BLaER1 (cell line): Measurements from ENCODE around the gene C11orf68.

Experiments
- H3K27ac ChIP-seq: shearing (Covaris generic); formaldehyde crosslinking; 2 replicates; pipeline ENCODE4 v1.8.1; 2022
- H3K27me3 ChIP-seq: shearing (Covaris generic); formaldehyde crosslinking; 2 replicates; pipeline ENCODE4 v1.8.1; 2022
- H3K36me3 ChIP-seq: shearing (Covaris generic); formaldehyde crosslinking; 2 replicates; pipeline ENCODE4 v1.8.1; 2022
- H3K4me1 ChIP-seq: shearing (Covaris generic); formaldehyde crosslinking; 2 replicates; pipeline ENCODE4 v1.8.1; 2022
- H3K4me2 ChIP-seq: shearing (Covaris generic); formaldehyde crosslinking; 2 replicates; pipeline ENCODE4 v1.8.1; 2022
- H3K4me3 ChIP-seq: shearing (Covaris generic); formaldehyde crosslinking; 2 replicates; pipeline ENCODE4 v1.8.1; 2022
- H3K9ac ChIP-seq: shearing (Covaris generic); formaldehyde crosslinking; 2 replicates; pipeline ENCODE4 v1.8.1; 2022
- H3K9me3 ChIP-seq: shearing (Covaris generic); formaldehyde crosslinking; 2 replicates; pipeline ENCODE4 v1.8.1; 2022
- H4K20me1 ChIP-seq: shearing (Covaris generic); formaldehyde crosslinking; 2 replicates; pipeline ENCODE4 v1.8.1; 2022
- Cebpa-rat ChIP-seq: shearing (Covaris generic); IDR thresholded peaks from 2 replicates; pipeline ENCODE4 v1.8.1; 2022

The C11orf68 gene

DNA sequence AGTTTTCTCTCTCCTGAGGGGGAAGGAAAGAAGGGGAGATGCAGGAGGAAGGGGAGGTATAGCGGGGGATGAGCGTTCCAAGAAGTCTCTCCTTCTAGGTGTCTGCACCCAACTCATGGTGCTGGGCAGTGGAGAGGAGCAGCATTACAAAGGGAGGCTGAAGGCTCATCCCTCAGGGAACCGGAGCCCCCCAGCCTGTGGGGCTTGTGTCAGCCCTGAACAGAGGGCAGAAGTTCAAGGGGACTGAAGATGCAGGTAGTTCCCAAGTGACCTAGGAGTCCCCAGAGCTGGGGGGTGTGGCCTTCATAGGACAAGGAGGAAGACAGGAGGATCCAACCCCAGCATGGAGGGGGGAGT is 1.8 kb downstream of the C11orf68 start:
- Histone ChIP-seq H3K9ac (no peak overlapping the region), H3K27ac (no peak overlapping the region), H3K4me2 (peak overlapping the region; percentile 96), H3K4me3 (peak overlapping the region; percentile 96; the same call in 1 of the 2 replicates), H3K4me1 (peaks cover 65% of the 10 kb centered on the region), H3K36me3 (peaks cover 17% of the 10 kb centered on the region), H3K27me3 (no peaks in the 10 kb centered on the region), H3K9me3 (no peaks in the 10 kb centered on the region), H4K20me1 (peaks cover 37% of the 10 kb centered on the region; the same call in 1 of the 2 replicates)
- no peak for TF ChIP-seq Cebpa-rat

DNA sequence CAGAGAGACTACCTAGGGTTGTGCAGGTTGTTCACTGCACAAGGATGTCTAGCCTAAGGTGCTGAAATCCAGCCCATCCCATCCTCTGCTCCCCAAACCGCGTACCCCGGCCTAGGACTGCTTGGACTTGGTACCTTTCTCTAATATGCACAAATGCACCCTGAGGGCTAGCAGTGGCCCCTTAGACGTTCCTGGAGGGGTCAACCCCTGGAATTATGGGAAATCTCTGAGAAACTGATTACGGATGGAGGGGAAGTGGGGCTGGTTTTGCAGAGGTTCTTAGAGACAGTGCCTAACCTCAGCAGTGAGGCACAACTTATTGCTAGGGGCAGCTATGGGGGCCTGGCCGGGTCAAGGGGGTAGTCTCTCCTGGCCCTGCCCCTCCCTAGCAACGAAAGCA is 2.5 kb downstream of the C11orf68 start:
- 0 out of 2 replicates have a peak overlapping the region, but pooled peaks have one; percentile 35 for H3K4me3 ChIP-seq
- H3K4me2 ChIP-seq, result peak overlapping the region; percentile 96
- peaks cover 71% of the 10 kb centered on the region for H3K4me1 ChIP-seq
- no peaks in the 10 kb centered on the region for H3K9me3 ChIP-seq
- no peak for TF ChIP-seq Cebpa-rat
- 0 out of 2 replicates have a peak overlapping the region, but pooled peaks have one; percentile 16 for H3K27ac ChIP-seq
- H4K20me1 ChIP-seq, result peaks cover 37% of the 10 kb centered on the region; the same call in 1 of the 2 replicates
- H3K9ac ChIP-seq, result 0 out of 2 replicates have a peak overlapping the region, but pooled peaks have one; percentile 42
- peaks cover 12% of the 10 kb centered on the region; the same call in 1 of the 2 replicates for H3K36me3 ChIP-seq
- H3K27me3 ChIP-seq, result no peaks in the 10 kb centered on the region

DNA sequence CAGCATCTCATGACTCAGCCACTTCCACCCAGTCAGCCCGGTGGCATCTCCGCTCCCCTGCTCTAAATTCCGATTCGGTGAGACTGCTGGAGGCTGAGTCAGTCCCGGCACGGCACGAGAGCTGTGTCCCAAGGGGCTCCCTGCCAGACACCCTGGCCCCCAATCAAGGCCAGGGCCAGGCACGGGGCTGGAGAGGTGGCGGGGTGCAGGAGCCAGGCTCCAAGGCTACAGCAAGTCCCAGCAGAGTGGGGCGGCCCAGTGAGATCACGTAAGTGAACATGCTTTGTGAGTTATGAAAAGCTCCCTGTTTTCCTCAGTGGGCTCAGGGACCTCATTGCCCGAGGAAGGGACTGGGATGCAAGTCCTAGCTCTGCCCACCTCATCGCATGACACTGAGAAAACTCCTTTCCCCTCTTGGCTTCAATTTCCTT is 3.0 kb downstream of the C11orf68 start:
- peak overlapping the region; percentile 96 for H3K4me2 ChIP-seq
- peak overlapping the region; percentile 35; the same call in 1 of the 2 replicates for H3K4me3 ChIP-seq
- H3K4me1 ChIP-seq, result peaks cover 72% of the 10 kb centered on the region
- no peak for TF ChIP-seq Cebpa-rat
- no peaks in the 10 kb centered on the region for H3K27me3 ChIP-seq
- no peaks in the 10 kb centered on the region for H3K9me3 ChIP-seq
- peak overlapping the region; percentile 16 for H3K27ac ChIP-seq
- H3K36me3 ChIP-seq, result peaks cover 7% of the 10 kb centered on the region; the same call in 1 of the 2 replicates
- H4K20me1 ChIP-seq, result peaks cover 37% of the 10 kb centered on the region; the same call in 1 of the 2 replicates
- H3K9ac ChIP-seq, result peak overlapping the region; percentile 42; the same call in 1 of the 2 replicates

DNA sequence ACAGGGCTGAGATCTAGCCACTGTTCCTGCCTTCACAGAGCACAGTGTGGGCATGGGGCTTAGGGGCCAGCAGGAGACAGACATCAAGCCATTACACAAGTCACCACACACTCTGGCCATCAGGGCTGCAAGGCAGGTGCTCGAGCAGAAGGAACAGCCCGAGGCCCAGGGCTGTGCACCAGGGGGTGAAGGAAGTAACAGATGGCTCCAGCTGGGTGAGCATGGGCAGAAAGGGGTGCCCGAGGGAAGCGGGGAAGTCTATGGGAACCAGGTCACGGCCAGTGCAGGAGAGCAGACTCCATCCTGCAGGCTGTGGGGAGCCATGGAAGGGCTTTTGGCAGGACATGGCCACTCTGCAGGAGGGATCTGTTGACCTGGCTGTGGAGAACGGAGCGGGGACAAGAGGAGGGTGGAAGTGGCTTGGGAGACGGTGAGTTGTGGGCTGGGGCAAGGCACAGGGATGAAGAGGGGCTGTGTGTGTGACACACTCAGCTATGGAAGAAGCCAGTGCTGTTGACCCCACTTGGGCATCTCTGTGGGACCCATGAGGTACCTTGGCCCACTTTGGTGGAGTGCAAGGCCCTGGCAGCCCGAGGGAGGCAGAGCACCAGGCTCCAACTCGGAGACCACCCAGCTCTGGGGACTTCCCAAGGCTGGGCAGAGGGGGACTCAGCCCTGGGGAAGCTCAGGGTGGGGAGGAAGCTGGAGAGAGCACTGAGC is 3.6 kb downstream of the C11orf68 start:
- no peak for TF ChIP-seq Cebpa-rat
- Histone ChIP-seq H4K20me1 (peaks cover 34% of the 10 kb centered on the region; the same call in 1 of the 2 replicates), H3K27ac (peak overlapping the region; percentile 16), H3K4me2 (peak overlapping the region; percentile 96), H3K36me3 (peaks cover 6% of the 10 kb centered on the region; the same call in 1 of the 2 replicates), H3K27me3 (no peaks in the 10 kb centered on the region), H3K9me3 (no peaks in the 10 kb centered on the region), H3K4me3 (0 out of 2 replicates have a peak overlapping the region, but pooled peaks have one; percentile 35), H3K4me1 (peaks cover 67% of the 10 kb centered on the region), H3K9ac (peak overlapping the region; percentile 42; the same call in 1 of the 2 replicates)

DNA sequence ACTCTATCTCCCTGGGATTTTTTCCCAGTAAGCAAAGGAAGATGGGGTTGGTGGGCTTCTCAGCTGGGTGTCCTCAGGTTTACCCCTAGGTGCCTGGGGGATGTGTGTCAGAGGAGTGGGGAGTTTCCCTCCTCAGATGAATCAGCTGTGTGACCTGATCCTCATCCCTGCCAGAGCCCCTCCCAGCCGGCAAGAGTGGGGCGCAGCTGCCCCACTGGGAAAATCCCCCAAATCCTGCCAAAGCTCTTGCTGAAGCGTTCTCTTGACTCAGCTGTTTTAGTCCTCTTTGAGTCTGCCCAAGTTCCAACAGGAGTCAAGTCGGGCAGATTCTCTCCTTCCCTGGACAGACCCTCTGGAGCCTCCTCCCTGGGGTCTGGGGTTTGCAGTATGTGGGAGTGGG is 6.0 kb downstream of the C11orf68 start:
- Histone ChIP-seq H3K4me2 (no peak overlapping the region), H3K4me3 (no peak overlapping the region), H3K36me3 (peaks cover 6% of the 10 kb centered on the region; the same call in 1 of the 2 replicates), H4K20me1 (peaks cover 29% of the 10 kb centered on the region; the same call in 1 of the 2 replicates), H3K4me1 (peaks cover 71% of the 10 kb centered on the region), H3K9me3 (no peaks in the 10 kb centered on the region), H3K9ac (no peak overlapping the region), H3K27ac (no peak overlapping the region), H3K27me3 (no peaks in the 10 kb centered on the region)
- no peak for TF ChIP-seq Cebpa-rat

DNA sequence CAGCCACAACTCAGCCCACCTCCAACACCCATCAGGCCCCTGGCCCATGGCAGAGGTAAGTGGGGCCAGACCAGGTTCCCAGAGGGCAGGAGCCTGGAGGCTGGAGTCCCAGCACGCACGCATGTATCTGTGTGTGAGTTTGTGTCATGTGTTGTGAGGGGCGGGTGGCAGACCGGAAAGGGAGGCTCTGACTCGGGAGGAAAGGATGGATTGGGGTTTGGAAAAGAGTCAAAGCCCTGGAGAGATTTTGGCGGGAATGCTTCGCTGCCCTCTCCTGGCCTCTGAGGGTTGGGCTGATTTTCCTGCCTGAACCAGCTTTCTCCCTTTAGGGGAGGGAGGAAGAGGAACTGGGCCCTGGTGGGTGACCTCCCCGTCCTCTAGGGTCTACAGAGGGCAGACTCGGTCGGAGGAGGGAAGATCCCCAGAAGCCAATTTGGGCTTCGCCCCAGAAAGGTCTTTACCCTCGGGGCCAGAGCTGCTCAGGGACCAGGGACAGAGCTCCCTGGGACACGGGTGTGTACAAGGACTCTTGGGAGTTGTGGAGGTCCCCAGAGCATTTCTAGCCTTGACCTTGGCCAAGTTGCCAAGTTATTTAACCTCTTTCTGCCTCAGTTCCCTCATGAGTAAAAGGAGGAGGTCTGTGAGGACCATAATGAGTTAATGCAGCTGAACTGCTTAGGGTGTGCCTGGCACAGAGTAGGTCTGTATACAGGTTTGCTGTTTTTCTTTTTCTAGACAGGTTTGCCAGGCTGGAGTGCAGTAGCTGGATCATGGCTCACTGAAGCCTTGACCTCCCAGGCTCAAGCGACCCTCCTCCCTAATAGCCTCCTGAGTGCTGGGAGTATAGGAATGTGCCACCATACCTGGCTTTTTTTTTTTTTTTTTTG is 6.9 kb downstream of the C11orf68 start:
- Histone ChIP-seq H3K27me3 (no peaks in the 10 kb centered on the region), H3K4me2 (peak overlapping the region; percentile 66), H3K36me3 (no peaks in the 10 kb centered on the region), H3K9me3 (no peaks in the 10 kb centered on the region), H4K20me1 (peaks cover 20% of the 10 kb centered on the region; the same call in 1 of the 2 replicates), H3K4me3 (no peak overlapping the region), H3K9ac (no peak overlapping the region), H3K27ac (0 out of 2 replicates have a peak overlapping the region, but pooled peaks have one; percentile 27), H3K4me1 (peaks cover 62% of the 10 kb centered on the region)
- no peak for TF ChIP-seq Cebpa-rat

DNA sequence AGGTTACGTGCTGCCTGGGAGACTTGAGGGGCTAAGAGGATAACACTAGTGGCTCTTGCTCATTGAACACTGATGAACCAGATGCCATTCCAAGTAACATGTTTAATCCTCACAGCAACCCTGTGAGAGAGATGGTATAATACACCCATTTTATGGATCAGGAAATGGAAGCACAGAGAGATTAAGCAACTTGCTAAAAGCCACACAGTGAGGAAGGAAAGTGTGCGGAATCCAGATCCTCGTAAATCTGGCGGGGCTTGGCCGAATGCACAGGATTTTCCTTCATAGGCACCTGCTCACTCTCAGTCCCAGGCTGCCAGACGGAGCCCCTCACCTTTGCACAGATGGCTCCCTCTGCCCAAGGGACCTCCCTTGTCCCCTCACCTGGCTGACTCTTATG is 11.0 kb downstream of the C11orf68 start:
- Histone ChIP-seq H3K9me3 (no peaks in the 10 kb centered on the region), H3K36me3 (no peaks in the 10 kb centered on the region), H3K4me3 (no peak overlapping the region), H3K27me3 (no peaks in the 10 kb centered on the region), H4K20me1 (no peaks in the 10 kb centered on the region), H3K27ac (no peak overlapping the region), H3K9ac (no peak overlapping the region), H3K4me2 (no peak overlapping the region), H3K4me1 (peaks cover 40% of the 10 kb centered on the region)
- TF ChIP-seq Cebpa-rat, result no peak

DNA sequence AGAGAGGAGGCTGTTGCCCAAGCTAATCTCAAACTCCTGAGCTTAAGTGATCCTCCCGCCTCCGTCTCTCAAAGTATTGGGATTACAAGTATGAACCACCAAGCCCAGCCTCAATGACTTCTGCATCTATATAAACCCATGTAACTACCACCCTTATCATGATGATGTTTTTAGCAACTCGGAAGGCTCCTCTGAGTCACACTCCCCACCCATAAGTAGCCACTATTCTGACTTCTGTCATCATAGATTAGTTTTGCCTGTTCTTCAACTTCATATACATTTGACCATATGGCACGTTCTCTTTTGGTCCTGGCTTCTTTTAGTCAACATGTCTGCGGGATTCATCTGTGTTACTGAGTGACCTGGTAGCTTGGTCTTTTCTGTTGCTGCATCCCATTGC is 12.3 kb downstream of the C11orf68 start:
- TF ChIP-seq Cebpa-rat, result no peak
- Histone ChIP-seq H3K9me3 (no peaks in the 10 kb centered on the region), H3K4me1 (peaks cover 33% of the 10 kb centered on the region), H3K27me3 (peaks cover 7% of the 10 kb centered on the region), H3K36me3 (no peaks in the 10 kb centered on the region), H3K4me2 (no peak overlapping the region), H3K9ac (no peak overlapping the region), H3K27ac (no peak overlapping the region), H4K20me1 (no peaks in the 10 kb centered on the region), H3K4me3 (no peak overlapping the region)

DNA sequence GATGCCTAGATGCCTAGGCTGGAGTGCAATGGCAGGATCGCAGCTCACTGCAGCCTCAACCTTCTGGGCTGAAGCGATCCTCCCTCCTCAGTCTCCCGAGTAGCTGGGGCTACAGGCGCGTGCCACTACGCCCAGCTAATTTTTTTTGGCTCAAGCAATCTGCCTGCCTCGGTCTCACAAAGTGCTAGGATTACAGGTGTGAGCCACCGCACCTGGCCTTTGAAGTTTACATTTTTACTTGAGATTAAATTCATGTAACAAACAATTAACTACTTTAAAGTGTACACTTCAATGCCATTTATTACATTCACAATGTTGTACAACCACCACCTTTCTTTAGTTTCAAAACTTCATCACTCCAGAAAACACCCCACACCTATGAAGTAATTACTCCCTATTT is 15.1 kb downstream of the C11orf68 start:
- Histone ChIP-seq H3K27ac (no peak overlapping the region), H3K9me3 (no peaks in the 10 kb centered on the region), H3K4me3 (no peak overlapping the region), H3K27me3 (peaks cover 36% of the 10 kb centered on the region), H3K4me1 (peaks cover 39% of the 10 kb centered on the region), H3K4me2 (peak overlapping the region; percentile 72; the same call in 1 of the 2 replicates), H3K9ac (no peak overlapping the region), H4K20me1 (no peaks in the 10 kb centered on the region), H3K36me3 (no peaks in the 10 kb centered on the region)
- TF ChIP-seq Cebpa-rat, result no peak
